D341Med (cell line): ENCODE measurements around the gene CRNN.

Experiments
- DNase-seq: peaks from one replicate; pipeline ENCODE4 v3.0.0; 2012; ENCODE audit warnings: low spot score

CRNN gene

GRCh38 chr1:152419917-152420316, 5.9 kb upstream of the CRNN start:
- no peak for DNase-seq

- no peak for DNase-seq
Observed at GRCh38 chr1:152415454-152416227, 1.6 kb upstream of the CRNN start.

GRCh38 chr1:152412756-152413155, 1.3 kb downstream of the CRNN start:
- no peak for DNase-seq

- no peak for DNase-seq
Observed at GRCh38 chr1:152411134-152411533, 2.9 kb downstream of the CRNN start.

GRCh38 chr1:152410599-152410998, 3.5 kb downstream of the CRNN start:
- no peak for DNase-seq

GRCh38 chr1:152410028-152410427, 4.0 kb downstream of the CRNN start:
- DNase-seq: no peak

- DNase-seq: no peak
Observed at GRCh38 chr1:152408664-152409063, 5.4 kb downstream of the CRNN start.

GRCh38 chr1:152398812-152399698, 15.0 kb downstream of the CRNN start:
- DNase-seq: no peak

GRCh38 chr1:152397474-152397873, 16.6 kb downstream of the CRNN start:
- DNase-seq: no peak

GRCh38 chr1:152394151-152394550, 19.9 kb downstream of the CRNN start:
- no peak for DNase-seq

GRCh38 chr1:152392909-152393308, 21.2 kb downstream of the CRNN start:
- DNase-seq: no peak

- DNase-seq: no peak
Observed at GRCh38 chr1:152388889-152389288, 25.2 kb downstream of the CRNN start.

- DNase-seq: no peak
Observed at GRCh38 chr1:152386940-152387339, 27.1 kb downstream of the CRNN start.

GRCh38 chr1:152380932-152381331, 33.1 kb downstream of the CRNN start:
- DNase-seq: no peak

GRCh38 chr1:152374451-152374850, 39.6 kb downstream of the CRNN start:
- DNase-seq: no peak

- DNase-seq: no peak
Observed at GRCh38 chr1:152372672-152373071, 41.4 kb downstream of the CRNN start.

GRCh38 chr1:152367436-152367835, 46.6 kb downstream of the CRNN start:
- DNase-seq: no peak

GRCh38 chr1:152359906-152360305, 54.2 kb downstream of the CRNN start, which contains the start of gene FLG2:
Gene FLG2 (minus strand): TSS chr1:152360006. CDS start chr1:152358884, 1,122 bp downstream.
- DNase-seq: no peak
